HCT116 (cell line): ENCODE results near the gene FBXO34. TPM values are rescaled to one million over a fixed set of nuclear protein-coding genes. Genes with fewer than 3 reads are reported as not detected.

Source experiments
- ATAC-seq: fragments of 200-7000 bp; cut with Tn5 transposase; 2 replicates; pipeline ENCODE4 v1.9.1; 2020; ENCODE audit warnings: mild to moderate bottlenecking, moderate library complexity
- BruUV-seq: library from RNA; stranded (reverse); fragments of 400-500 nt; replicated peaks from 2 replicates; lab custom pipeline; 2021; lab: Mats Ljungman, UMichigan
- CTCF ChIA-PET: fragments of 300-600 bp; sonication (Branson Sonifier 250); formaldehyde crosslinking; loops from one replicate; lab custom pipeline; 2021; ENCODE audit warnings: antibody characterized with exemption; lab: Charles Lee
- POLR2A ChIA-PET: fragments of 300-600, 350-600 bp; sonication (Branson Sonifier 250); formaldehyde crosslinking; loops from one replicate; lab custom pipeline; 2021; ENCODE audit warnings: antibody characterized with exemption; lab: Charles Lee
- RAD21 ChIA-PET, 2 experiments: fragments of 300-600 bp; sonication (Branson Sonifier 250); formaldehyde crosslinking; loops; one replicate each; lab custom pipeline; 2023; ENCODE audit warnings: low total read pairs in 2 of 2; ENCODE audit not compliant: uncharacterized antibody in 2 of 2, unreplicated experiment in 2 of 2, low non-redundant PET in 1 of 2; lab: Charles Lee
- DNase-seq: peaks from one replicate; pipeline ENCODE4 v3.0.0-alpha.2; 2010; ENCODE audit warnings: low read depth, low spot score
- H2AFZ ChIP-seq: fragments of 200-600 bp; shearing (Covaris generic), sonication (generic); 2 replicates; pipeline ENCODE4 v1.6.1; 2017; ENCODE audit warnings: low read depth, mixed run types, mixed read lengths, antibody characterized with exemption, low read length; ENCODE audit not compliant: poor library complexity, severe bottlenecking
- H3K27ac ChIP-seq: 2 replicates; pipeline ENCODE4 v1.5.1; 2012; ENCODE audit warnings: low read depth, low read length
- H3K27me3 ChIP-seq: fragments of 200-600 bp; sonication (generic); 2 replicates; pipeline ENCODE4 v1.6.1; 2016; ENCODE audit warnings: mixed run types, low read length, mixed read lengths; ENCODE audit not compliant: insufficient read depth
- H3K36me3 ChIP-seq, 2 experiments: fragments of 200-500 bp in 1 of 2; fragments of 200-600 bp in 1 of 2; sonication (Bioruptor generic) in 1 of 2; sonication (generic) in 1 of 2; 2 replicates each; pipeline versions ENCODE4 v1.5.1 to v1.6.1; 2014 to 2016; ENCODE audit warnings: low read length in 2 of 2, inconsistent platforms in 1 of 2, mixed read lengths in 1 of 2, mixed run types in 1 of 2; ENCODE audit not compliant: insufficient read depth in 2 of 2, control insufficient read depth in 1 of 2
- H3K4me1 ChIP-seq, 2 experiments: fragments of 200-600 bp in 1 of 2; sonication (generic) in 1 of 2; 2 replicates each; pipeline versions ENCODE4 v1.5.1 to v1.6.1; 2012 to 2017; ENCODE audit warnings: low read length in 2 of 2, inconsistent platforms in 1 of 2, mild to moderate bottlenecking in 1 of 2, mixed read lengths in 1 of 2, mixed run types in 1 of 2, moderate library complexity in 1 of 2; ENCODE audit not compliant: insufficient read depth in 2 of 2, control insufficient read depth in 1 of 2
- H3K4me2 ChIP-seq: fragments of 200-600 bp; sonication (generic); 2 replicates; pipeline ENCODE4 v1.6.1; 2017; ENCODE audit warnings: mixed run types, low read length, mixed read lengths
- H3K4me3 ChIP-seq, 2 experiments: fragments of 200-600 bp in 1 of 2; sonication (generic) in 1 of 2; replicated peaks in 1 of 2; 2 replicates each; pipeline ENCODE4 v1.5.1; 2011 to 2016; ENCODE audit warnings: low read length in 2 of 2, control low read depth in 1 of 2, low read depth in 1 of 2, mild to moderate bottlenecking in 1 of 2, mixed read lengths in 1 of 2, mixed run types in 1 of 2
- H3K79me2 ChIP-seq: fragments of 200-600 bp; sonication (generic); 2 replicates; pipeline ENCODE4 v1.6.1; 2017; ENCODE audit warnings: mild to moderate bottlenecking, mixed run types, low read length, moderate library complexity, mixed read lengths; ENCODE audit not compliant: insufficient read depth
- H3K9ac ChIP-seq: fragments of 200-600 bp; sonication (generic); 2 replicates; pipeline ENCODE4 v1.6.1; 2016; ENCODE audit warnings: low read length, mixed read lengths
- H3K9me2 ChIP-seq: fragments of 200-600 bp; sonication (generic), shearing (Covaris generic); 2 replicates; pipeline ENCODE4 v1.6.1; 2017; ENCODE audit warnings: mixed run types, mild to moderate bottlenecking, moderate library complexity; ENCODE audit not compliant: insufficient read depth
- H3K9me3 ChIP-seq, 2 experiments: fragments of 200-500 bp in 1 of 2; fragments of 200-600 bp in 1 of 2; sonication (Bioruptor generic) in 1 of 2; sonication (generic) in 1 of 2; 2 replicates each; pipeline ENCODE4 v1.6.1; 2014 to 2017; ENCODE audit warnings: low read length in 2 of 2, mixed read lengths in 2 of 2, inconsistent platforms in 1 of 2, low read depth in 1 of 2, mild to moderate bottlenecking in 1 of 2, mixed run types in 1 of 2, moderate library complexity in 1 of 2; ENCODE audit not compliant: control insufficient read depth in 1 of 2, insufficient read depth in 1 of 2
- H4K20me1 ChIP-seq: fragments of 200-600 bp; sonication (generic), shearing (Covaris generic); 2 replicates; pipeline ENCODE4 v1.6.1; 2017; ENCODE audit warnings: mixed run types, mild to moderate bottlenecking, moderate library complexity; ENCODE audit not compliant: insufficient read depth
- CBX3 ChIP-seq: IDR thresholded peaks from 2 replicates; pipeline ENCODE4 v1.6.1; 2012; ENCODE audit warnings: low read depth
- CEBPB ChIP-seq: IDR thresholded peaks from 2 replicates; pipeline ENCODE4 v1.6.1; 2012; ENCODE audit warnings: low read depth
- CTCF ChIP-seq, 3 experiments: fragments of 200-600 bp in 1 of 3; sonication (generic) in 1 of 3; IDR thresholded peaks in 2 of 3; conservative IDR thresholded peaks in 1 of 3; 2 replicates each; pipeline ENCODE4 v1.5.1; 2012 to 2017; ENCODE audit warnings: low read depth in 2 of 3, low read length in 2 of 3, antibody characterized with exemption in 1 of 3, borderline replicate concordance in 1 of 3, control low read depth in 1 of 3, mild to moderate bottlenecking in 1 of 3, mixed read lengths in 1 of 3, mixed run types in 1 of 3, moderate library complexity in 1 of 3; ENCODE audit not compliant: insufficient read depth in 1 of 3
- ELF1 ChIP-seq: IDR thresholded peaks from 2 replicates; pipeline ENCODE4 v1.6.1; 2012; ENCODE audit warnings: low read depth, borderline replicate concordance
- EZH2phosphoT487 ChIP-seq: fragments of 200-600 bp; IDR thresholded peaks from 2 replicates; pipeline ENCODE4 v1.6.1; 2018; ENCODE audit warnings: antibody characterized with exemption, borderline replicate concordance
- FOSL1 ChIP-seq: IDR thresholded peaks from 2 replicates; pipeline ENCODE4 v1.6.1; 2012; ENCODE audit warnings: low read depth
- JUND ChIP-seq: IDR thresholded peaks from 2 replicates; pipeline ENCODE4 v1.6.1; 2012
- POLR2A ChIP-seq: IDR thresholded peaks from 2 replicates; pipeline ENCODE4 v1.7.0; 2011; ENCODE audit warnings: borderline replicate concordance; ENCODE audit not compliant: insufficient read depth, insufficient read length; ENCODE audit errors: extremely low read depth
- RAD21 ChIP-seq: IDR thresholded peaks from 2 replicates; pipeline ENCODE4 v1.6.1; 2012; ENCODE audit warnings: low read depth, mild to moderate bottlenecking
- SP1 ChIP-seq: IDR thresholded peaks from 2 replicates; pipeline ENCODE4 v1.6.1; 2012; ENCODE audit warnings: low read depth
- SRF ChIP-seq: IDR thresholded peaks from 2 replicates; pipeline ENCODE4 v1.6.1; 2012; ENCODE audit warnings: low read depth
- ZBTB33 ChIP-seq: IDR thresholded peaks from 2 replicates; pipeline ENCODE4 v1.6.1; 2011; ENCODE audit warnings: mild to moderate bottlenecking, low read length, moderate library complexity; ENCODE audit not compliant: insufficient replicate concordance; ENCODE audit errors: extremely low read depth
- ZFX ChIP-seq: fragments of 450-650 bp; IDR thresholded peaks from 2 replicates; pipeline ENCODE4 v1.6.1; 2017
- ZNF274 ChIP-seq: fragments of 200-500 bp; sonication (Bioruptor generic); IDR thresholded peaks from 2 replicates; pipeline ENCODE4 v1.6.1; 2014; ENCODE audit warnings: mild to moderate bottlenecking, low read depth, low read length, inconsistent platforms
- intact Hi-C: fragments of 100-400 bp; cut with micrococcal nuclease; formaldehyde crosslinking; loops from 2 replicates; pipeline ENCODE4 v1.10.0; 2022
- total RNA-seq: library from RNA; stranded (reverse); gene quantifications from one replicate; pipeline ENCODE4 v1.2.1, GENCODE V29; 2021; ENCODE audit not compliant: unreplicated experiment
- TF ChIP-seq, protein P1 (sequence below): IDR thresholded peaks from 2 replicates; pipeline ENCODE4 v1.6.1; 2012
- TF ChIP-seq, protein P2 (sequence below): IDR thresholded peaks from 2 replicates; pipeline ENCODE4 v1.6.1; 2012

The FBXO34 gene
- total RNA-seq, 1 experiment from 2014 or later = 26.9 TPM

DNA sequence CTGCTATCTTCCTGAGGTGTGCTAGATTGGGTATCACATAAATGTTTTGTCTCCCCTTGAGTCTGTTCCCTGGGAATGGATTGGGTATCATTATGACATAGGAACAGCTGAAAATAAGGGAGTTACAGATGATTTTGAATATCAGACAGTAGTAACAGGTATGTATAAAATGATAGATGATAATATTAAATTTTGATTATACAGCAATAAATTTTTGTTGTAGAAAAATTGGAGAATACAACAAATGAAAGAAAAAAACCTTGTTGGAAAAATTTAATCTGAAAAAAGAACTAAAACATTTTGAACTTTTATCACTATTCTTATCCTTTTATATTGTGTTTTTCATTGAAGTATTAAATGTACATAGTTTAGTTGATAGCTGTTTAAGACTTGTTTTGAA, 43.2 kb downstream of the FBXO34 start:
- ChIA-PET CTCF (no interaction called here), POLR2A (no interaction called here), RAD21 (no interaction called here)
- H2AFZ ChIP-seq = no peak overlapping the region
- H4K20me1 ChIP-seq = no peaks in the 10 kb centered on the region
- peaks cover 0 to 12% of the 10 kb centered on the region in 2 experiments; a peak in 2 of 4 replicates for H3K36me3 ChIP-seq
- no TSS peak for BruUV-seq
- H3K27ac ChIP-seq = no peak overlapping the region
- DNase-seq = no peak
- H3K27me3 ChIP-seq = no peaks in the 10 kb centered on the region
- no peak overlapping the region for H3K9ac ChIP-seq
- intact Hi-C loops = no loop called here
- TF ChIP-seq ZNF274 = no peak
- no peak for TF ChIP-seq EZH2phosphoT487
- no peak for TF ChIP-seq POLR2A
- TF ChIP-seq, protein P1, sequence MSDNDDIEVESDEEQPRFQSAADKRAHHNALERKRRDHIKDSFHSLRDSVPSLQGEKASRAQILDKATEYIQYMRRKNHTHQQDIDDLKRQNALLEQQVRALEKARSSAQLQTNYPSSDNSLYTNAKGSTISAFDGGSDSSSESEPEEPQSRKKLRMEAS = no peak
- no peak for TF ChIP-seq RAD21
- no peak for TF ChIP-seq CEBPB
- H3K4me1 ChIP-seq = no peaks in the 10 kb centered on the region
- no peak for ATAC-seq
- no peak overlapping the region for H3K4me2 ChIP-seq
- H3K9me2 ChIP-seq = no peaks in the 10 kb centered on the region
- no peak overlapping the region for H3K4me3 ChIP-seq
- peaks cover 18% of the 10 kb centered on the region for H3K79me2 ChIP-seq
- H3K9me3 ChIP-seq = peaks cover 4 to 13% of the 10 kb centered on the region in 2 experiments; a peak in 2 of 4 replicates

- ChIA-PET CTCF (no interaction called here), POLR2A (no interaction called here), RAD21 (no interaction called here)
- no peaks in the 10 kb centered on the region for H3K27me3 ChIP-seq
- DNase-seq (no peak), ATAC-seq (no peak)
- no TSS peak for BruUV-seq
- H3K27ac ChIP-seq = no peak overlapping the region
- H2AFZ ChIP-seq = no peak overlapping the region
- H3K4me1 ChIP-seq = no peaks in the 10 kb centered on the region
- H3K4me2 ChIP-seq = no peak overlapping the region
- H3K9me3 ChIP-seq = peaks cover 4 to 13% of the 10 kb centered on the region in 2 experiments; a peak in 2 of 4 replicates
- no peaks in the 10 kb centered on the region for H3K9me2 ChIP-seq
- H3K79me2 ChIP-seq = peaks cover 5% of the 10 kb centered on the region
- no peaks in the 10 kb centered on the region for H4K20me1 ChIP-seq
- intact Hi-C loops = no loop called here
- H3K9ac ChIP-seq = no peak overlapping the region
- H3K36me3 ChIP-seq = peaks cover 0 to 12% of the 10 kb centered on the region in 2 experiments; a peak in 2 of 4 replicates
- no peak overlapping the region for H3K4me3 ChIP-seq
- no peak for TF ChIP-seq CTCF (IDR thresholded peaks at IDR 0.05 in 2 of 3, conservative IDR thresholded peaks at IDR 0.05 in 1 of 3; ENCODE audit: borderline replicate concordance in 1 of 3, insufficient read depth in 1 of 3, low read depth in 2 of 3, low read length in 2 of 3)
- TF ChIP-seq POLR2A = no peak
- no peak for TF ChIP-seq ZBTB33
- TF ChIP-seq, protein P1 = no peak
- TF ChIP-seq ZFX = no peak
- no peak for TF ChIP-seq SP1
- no peak for TF ChIP-seq ZNF274
- TF ChIP-seq EZH2phosphoT487 = no peak
- no peak for TF ChIP-seq FOSL1
- no peak for TF ChIP-seq CBX3
- no peak for TF ChIP-seq SRF
- TF ChIP-seq, protein P2, sequence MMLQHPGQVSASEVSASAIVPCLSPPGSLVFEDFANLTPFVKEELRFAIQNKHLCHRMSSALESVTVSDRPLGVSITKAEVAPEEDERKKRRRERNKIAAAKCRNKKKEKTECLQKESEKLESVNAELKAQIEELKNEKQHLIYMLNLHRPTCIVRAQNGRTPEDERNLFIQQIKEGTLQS = no peak
- no peak for TF ChIP-seq ELF1
- no peak for TF ChIP-seq JUND
Observed at GRCh38 chr14:55316564-55316963, 45.3 kb downstream of the FBXO34 start.
